GM18909 (cell line): ENCODE data around the gene MXD4.
A peak's percentile ranks its signal among the peaks of the same experiment; 100 is the strongest.

ENCODE experiments used
- ATAC-seq: cut with Tn5 transposase; IDR thresholded peaks from one replicate; pipeline ENCODE4 v1.9.1; 2021; ENCODE audit warnings: mild to moderate bottlenecking; ENCODE audit not compliant: unreplicated experiment, poor library complexity

The MXD4 gene

GRCh38 chr4:2292646-2293108, 30.8 kb upstream of the MXD4 start:
- ATAC-seq: no peak

- ATAC-seq: no peak
Measured at GRCh38 chr4:2291705-2292645, 30.1 kb upstream of the MXD4 start.

GRCh38 chr4:2290974-2291704, 29.2 kb upstream of the MXD4 start:
- ATAC-seq: no peak

GRCh38 chr4:2290488-2290887, 28.6 kb upstream of the MXD4 start:
- no peak for ATAC-seq

- ATAC-seq: no peak
Measured at GRCh38 chr4:2289955-2290333, 28.0 kb upstream of the MXD4 start.

GRCh38 chr4:2289311-2289954, 27.5 kb upstream of the MXD4 start:
- ATAC-seq: no peak

GRCh38 chr4:2288051-2288541, 26.2 kb upstream of the MXD4 start:
- ATAC-seq: no peak

GRCh38 chr4:2287594-2287915, 25.6 kb upstream of the MXD4 start:
- no peak for ATAC-seq

GRCh38 chr4:2286904-2287593, 25.1 kb upstream of the MXD4 start:
- ATAC-seq: no peak

GRCh38 chr4:2285613-2286381, 23.9 kb upstream of the MXD4 start:
- ATAC-seq: no peak

GRCh38 chr4:2284934-2285612, 23.2 kb upstream of the MXD4 start:
- ATAC-seq: no peak

- no peak for ATAC-seq
Measured at GRCh38 chr4:2284161-2284933, 22.4 kb upstream of the MXD4 start.

- ATAC-seq: no peak
Measured at GRCh38 chr4:2283199-2283711, 21.3 kb upstream of the MXD4 start.

GRCh38 chr4:2281575-2282343, 19.9 kb upstream of the MXD4 start:
- peak; percentile 81 for ATAC-seq

GRCh38 chr4:2280531-2281300, 18.8 kb upstream of the MXD4 start:
- ATAC-seq: no peak

- no peak for ATAC-seq
Measured at GRCh38 chr4:2277956-2278355, 16.0 kb upstream of the MXD4 start.
